Jurkat, Clone E6-1 (cell line): Measurements from ENCODE around the gene UBE2J1. TPM values are rescaled to one million over a fixed set of nuclear protein-coding genes. Genes with fewer than 3 reads are reported as not detected.
"Not testable (repeated sequence)": the region's sequence is repeated elsewhere in the genome, so short reads cannot be mapped to it uniquely, and the experiment has no call there.

Experiments used
- DNase-seq: peaks from one replicate; pipeline ENCODE4 v3.0.0-alpha.2; 2011; ENCODE audit warnings: low read depth, low spot score
- H3K4me3 ChIP-seq: 2 replicates; pipeline ENCODE4 v1.5.1; 2011; ENCODE audit warnings: mild to moderate bottlenecking, low read length, control low read depth, moderate library complexity
- polyA plus RNA-seq: library from polyadenylated mRNA; unstranded; fragments of >200 nt; gene quantifications from one replicate; pipeline ENCODE4 v1.2.1, GENCODE V29; 2012; ENCODE audit warnings: missing spikeins; ENCODE audit not compliant: insufficient read length, insufficient read depth

Gene UBE2J1
- 31.6 TPM for polyA plus RNA-seq

GRCh38 chr6:89352278-89353117 lies at the start of gene UBE2J1:
Gene UBE2J1, minus strand, starts transcription at chr6:89352722. Its CDS starts 153 bp downstream, at chr6:89352569.
- peak within 1 kb of the TSS; percentile 79 for H3K4me3 ChIP-seq
- DNase-seq: no peak

- DNase-seq: no peak
- no peak overlapping the region for H3K4me3 ChIP-seq
These were observed 48.4 kb upstream of the UBE2J1 start for GRCh38 chr6:89400912-89401399.

GRCh38 chr6:89400050-89400449 lies 47.5 kb upstream of the UBE2J1 start:
- no peak overlapping the region for H3K4me3 ChIP-seq
- no peak for DNase-seq

GRCh38 chr6:89398762-89399525 lies 46.4 kb upstream of the UBE2J1 start:
- DNase-seq: no peak
- H3K4me3 ChIP-seq: no peak overlapping the region

GRCh38 chr6:89397884-89398283 lies 45.4 kb upstream of the UBE2J1 start:
- H3K4me3 ChIP-seq, DNase-seq: not testable (repeated sequence)

GRCh38 chr6:89393659-89394058 lies 41.1 kb upstream of the UBE2J1 start:
- DNase-seq: no peak
- no peak overlapping the region for H3K4me3 ChIP-seq

GRCh38 chr6:89392823-89393222 lies 40.3 kb upstream of the UBE2J1 start:
- no peak for DNase-seq
- H3K4me3 ChIP-seq: no peak overlapping the region

GRCh38 chr6:89388846-89389245 lies 36.3 kb upstream of the UBE2J1 start:
- H3K4me3 ChIP-seq: no peak overlapping the region
- no peak for DNase-seq

- no peak for DNase-seq
- H3K4me3 ChIP-seq: no peak overlapping the region
These were observed 35.1 kb upstream of the UBE2J1 start for GRCh38 chr6:89387516-89388201.

GRCh38 chr6:89386917-89387491 lies 34.5 kb upstream of the UBE2J1 start:
- DNase-seq: no peak
- no peak overlapping the region for H3K4me3 ChIP-seq

GRCh38 chr6:89385846-89386245 lies 33.3 kb upstream of the UBE2J1 start:
- no peak overlapping the region for H3K4me3 ChIP-seq
- DNase-seq: no peak

- DNase-seq: no peak
- H3K4me3 ChIP-seq: no peak overlapping the region
These were observed 32.7 kb upstream of the UBE2J1 start for GRCh38 chr6:89385156-89385667.

GRCh38 chr6:89381031-89381430 lies 28.5 kb upstream of the UBE2J1 start:
- no peak overlapping the region for H3K4me3 ChIP-seq
- DNase-seq: no peak

- DNase-seq: no peak
- H3K4me3 ChIP-seq: no peak overlapping the region
These were observed 26.8 kb upstream of the UBE2J1 start for GRCh38 chr6:89379281-89379680.

- H3K4me3 ChIP-seq: no peak overlapping the region
- no peak for DNase-seq
These were observed 26.1 kb upstream of the UBE2J1 start for GRCh38 chr6:89378628-89379027.

GRCh38 chr6:89375427-89376267 lies 23.1 kb upstream of the UBE2J1 start:
- H3K4me3 ChIP-seq: no peak overlapping the region

GRCh38 chr6:89372506-89372901 lies 20.0 kb upstream of the UBE2J1 start:
- DNase-seq: peak; percentile 49
- H3K4me3 ChIP-seq: no peak overlapping the region

More at GRCh38 chr6:89375427-89376267, 23.1 kb upstream of the UBE2J1 start:
- peak; percentile 89 for DNase-seq

- no peak overlapping the region for H3K4me3 ChIP-seq
- peak; percentile 60 for DNase-seq
These were observed 19.5 kb upstream of the UBE2J1 start for GRCh38 chr6:89371849-89372505.
